ENCODE data around the gene ZYX. TPM values are rescaled to one million over a fixed set of nuclear protein-coding genes. Genes with fewer than 3 reads are reported as not detected.
A peak's percentile ranks its signal among the peaks of the same experiment; 100 is the strongest.

Gene ZYX
- total RNA-seq, 2 experiments from 2014 or later, result 189 TPM

DNA sequence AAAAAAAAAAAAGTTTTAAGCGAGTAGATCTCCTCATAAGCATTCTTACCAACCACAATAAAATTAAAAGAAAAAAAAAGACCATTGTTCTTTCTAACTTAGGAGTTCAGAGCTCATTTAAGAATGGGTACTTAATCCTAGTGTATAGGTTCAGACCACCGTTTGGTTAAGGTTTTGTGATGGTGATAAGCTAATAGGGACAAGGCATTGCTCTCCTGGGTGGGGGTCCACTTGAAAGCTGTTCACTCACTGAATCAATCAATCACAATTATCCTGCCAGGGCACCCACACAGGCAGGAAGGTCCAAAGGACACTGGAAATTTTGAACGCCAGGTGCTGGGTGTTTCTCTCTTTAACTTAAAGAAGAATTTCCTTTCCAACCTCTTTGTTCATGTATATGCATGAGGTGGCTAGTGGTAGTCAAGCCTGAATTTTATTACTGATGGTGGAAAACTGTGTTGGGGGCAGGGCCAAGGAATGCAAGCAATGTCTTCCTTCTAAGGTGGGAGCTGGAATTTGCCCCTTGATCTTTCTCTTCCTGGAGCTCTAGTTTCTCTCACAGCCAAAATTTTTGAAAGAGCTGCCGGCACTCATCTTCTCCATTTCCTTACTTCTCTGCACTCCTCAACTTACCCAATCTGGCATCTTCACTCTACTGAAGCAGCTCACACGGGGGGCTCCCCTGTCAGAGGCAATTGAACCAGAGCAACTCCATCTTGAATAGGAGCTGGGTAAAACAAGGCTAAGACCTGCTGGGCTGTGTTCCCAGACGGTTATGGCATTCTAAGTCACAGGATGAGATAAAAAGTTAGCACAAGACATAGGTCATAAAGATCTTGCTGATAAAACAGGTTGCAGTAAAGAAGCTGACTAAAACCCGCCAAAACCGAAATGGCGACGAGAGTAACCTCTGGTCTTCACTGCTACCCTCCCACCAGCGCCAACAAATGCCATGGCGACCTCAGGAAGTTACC is 11.2 kb upstream of the ZYX start:
- Mint-ChIP-seq H3K27ac (no peak overlapping the region), H3K4me1 (peaks cover 26% of the 10 kb centered on the region), H3K36me3 (ENCODE audit: low read depth) (no peaks in the 10 kb centered on the region), H3K4me3 (no peak overlapping the region), H3K27me3 (peaks cover 17% of the 10 kb centered on the region), H3K9me3 (no peaks in the 10 kb centered on the region)
- CTCF ChIA-PET, result interaction anchor here (1.0 to 5.3 kb wide), 8 partner anchors 10 to 123 kb away, joined by 3 to 31 read pairs (median 3); partner anchors contain the start of gene ZYX
- no peak for DNase-seq
- POLR2A ChIA-PET, result no interaction called here

GRCh38 chr7:143372070-143372469 is 9.1 kb upstream of the ZYX start:
- H3K4me1 Mint-ChIP-seq, result peaks cover 46% of the 10 kb centered on the region
- POLR2A ChIA-PET, result interaction anchor here (0.5 to 0.7 kb wide), 2 partner anchors 61 to 127 kb away, joined by 3 read pairs; no protein-coding TSS in a partner anchor

GRCh38 chr7:143373255-143373794 is 7.8 kb upstream of the ZYX start:
- DNase-seq, result no peak
- peaks cover 6% of the 10 kb centered on the region for H3K27me3 Mint-ChIP-seq
- ChIA-PET POLR2A (no interaction called here), CTCF (interaction anchor here (1.7 to 5.3 kb wide), 2 partner anchors 6 to 20 kb away, joined by 5 to 31 read pairs; partner anchors contain the start of gene ZYX)
- no peaks in the 10 kb centered on the region for H3K36me3 Mint-ChIP-seq (ENCODE audit: low read depth)
- H3K4me3 Mint-ChIP-seq, result no peak overlapping the region
- H3K27ac Mint-ChIP-seq, result peak overlapping the region; percentile 11
- H3K4me1 Mint-ChIP-seq, result peaks cover 54% of the 10 kb centered on the region
- H3K9me3 Mint-ChIP-seq, result no peaks in the 10 kb centered on the region

More at GRCh38 chr7:143372070-143372469, 9.1 kb upstream of the ZYX start:
- peaks cover 6% of the 10 kb centered on the region for H3K27me3 Mint-ChIP-seq
- no peaks in the 10 kb centered on the region for H3K9me3 Mint-ChIP-seq
- no peak overlapping the region for H3K27ac Mint-ChIP-seq
- no peak overlapping the region for H3K4me3 Mint-ChIP-seq
- CTCF ChIA-PET, result interaction anchor here (1.0 to 5.3 kb wide), 5 partner anchors 8 to 131 kb away, joined by 3 to 31 read pairs (median 4); partner anchors contain the start of gene ZYX
- no peak for DNase-seq
- no peaks in the 10 kb centered on the region for H3K36me3 Mint-ChIP-seq (ENCODE audit: low read depth)

DNA sequence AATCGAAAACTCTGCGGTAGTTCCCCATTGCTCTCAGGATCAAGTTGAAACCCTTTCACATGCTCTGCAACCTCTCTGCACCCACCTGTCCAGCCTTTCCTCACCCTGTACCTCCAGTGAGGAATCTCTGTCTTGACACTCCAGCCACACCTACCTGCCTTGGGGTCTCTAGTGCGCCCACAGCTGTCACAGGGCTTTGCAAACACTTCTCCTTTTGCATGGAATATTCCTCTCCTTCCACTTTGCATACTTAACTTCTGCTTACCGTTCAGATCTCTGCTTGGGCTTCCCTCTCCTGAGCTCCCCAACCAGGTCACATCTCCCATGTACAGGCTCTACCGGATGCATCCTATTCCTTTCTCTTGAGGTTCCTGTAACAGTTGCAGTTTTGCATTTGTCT is 6.6 kb upstream of the ZYX start:
- Mint-ChIP-seq H3K4me1 (peaks cover 66% of the 10 kb centered on the region), H3K4me3 (no peak overlapping the region), H3K27me3 (peaks cover 3% of the 10 kb centered on the region), H3K27ac (peak overlapping the region; percentile 90), H3K9me3 (no peaks in the 10 kb centered on the region), H3K36me3 (ENCODE audit: low read depth) (no peaks in the 10 kb centered on the region)
- no peak for DNase-seq
- CTCF ChIA-PET, result interaction anchor here (0.6 to 2.4 kb wide), 7 partner anchors 10 to 383 kb away, joined by 3 to 12 read pairs (median 6); no protein-coding TSS in a partner anchor
- POLR2A ChIA-PET, result no interaction called here

DNA sequence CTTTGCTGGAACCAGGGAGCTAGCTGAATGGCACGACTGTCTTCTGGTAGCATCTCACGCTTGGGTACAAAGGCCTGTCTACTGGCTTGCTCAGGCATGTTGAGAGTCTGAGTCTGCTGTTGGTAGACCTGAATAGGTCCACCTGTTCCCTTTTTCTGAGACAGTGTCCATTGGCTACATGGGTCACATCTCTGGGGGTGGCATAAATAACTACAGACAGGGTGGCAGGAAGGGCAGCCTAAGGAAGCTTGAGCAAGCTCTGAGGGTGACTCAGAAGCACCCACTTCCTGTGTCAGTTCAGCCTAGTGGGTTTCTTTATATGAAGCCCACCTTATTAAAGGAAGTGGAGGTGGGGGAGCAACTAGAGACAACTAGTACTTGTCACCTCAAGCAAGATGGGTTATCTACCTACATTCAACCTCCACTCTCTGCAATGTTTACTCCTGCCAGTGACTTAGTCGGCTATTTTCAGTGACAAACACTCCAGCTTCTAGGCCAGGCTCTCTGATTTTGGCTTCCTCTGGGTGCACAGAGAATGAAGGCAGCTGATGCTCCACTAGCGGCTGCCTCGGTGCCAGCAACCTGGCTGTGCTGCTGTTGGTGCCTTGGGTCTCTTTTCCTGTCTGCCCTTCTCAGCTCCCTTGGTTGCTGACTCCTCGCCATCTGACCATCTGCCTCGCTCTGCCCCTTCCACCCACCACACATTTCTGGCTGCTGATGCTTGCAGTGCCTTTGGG is 5.7 kb upstream of the ZYX start:
- CTCF ChIA-PET, result interaction anchor here (0.6 to 2.4 kb wide), 10 partner anchors 9 to 135 kb away, joined by 3 to 12 read pairs (median 6); no protein-coding TSS in a partner anchor

DNA sequence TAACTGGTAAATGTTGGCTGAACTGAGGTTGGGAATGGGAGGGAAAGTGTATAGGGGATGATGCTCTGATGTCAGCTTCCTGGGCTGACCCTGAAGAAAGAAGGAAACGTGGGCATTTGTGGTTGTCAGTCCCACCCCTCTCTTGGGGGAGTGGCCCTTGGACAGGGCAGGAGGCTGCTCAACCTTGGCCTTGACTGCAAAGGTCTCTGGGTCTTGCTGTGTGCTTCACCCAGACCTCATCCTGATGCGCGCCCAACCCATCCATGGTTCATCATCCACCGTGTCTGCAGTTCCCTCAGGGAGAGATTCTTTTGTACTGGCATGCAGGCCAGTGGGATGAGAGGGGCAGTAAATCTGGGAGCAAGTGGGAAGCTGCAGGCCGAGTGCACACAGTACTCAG is 4.7 kb upstream of the ZYX start:
- Mint-ChIP-seq H3K27me3 (no peaks in the 10 kb centered on the region), H3K36me3 (ENCODE audit: low read depth) (no peaks in the 10 kb centered on the region), H3K4me3 (no peak overlapping the region), H3K4me1 (peaks cover 72% of the 10 kb centered on the region), H3K27ac (peak overlapping the region; percentile 54), H3K9me3 (no peaks in the 10 kb centered on the region)
- ChIA-PET POLR2A (no interaction called here), CTCF (interaction anchor here (1.7 to 2.4 kb wide), 4 partner anchors 10 to 136 kb away, joined by 6 to 11 read pairs (median 7); no protein-coding TSS in a partner anchor)
- DNase-seq, result no peak

More for the DNA sequence above, 5.7 kb upstream of the ZYX start:
- Mint-ChIP-seq H3K4me1 (peaks cover 72% of the 10 kb centered on the region), H3K27me3 (no peaks in the 10 kb centered on the region), H3K27ac (peak overlapping the region; percentile 90), H3K36me3 (ENCODE audit: low read depth) (no peaks in the 10 kb centered on the region), H3K9me3 (no peaks in the 10 kb centered on the region), H3K4me3 (no peak overlapping the region)
- POLR2A ChIA-PET, result interaction anchor here (1.0 kb wide), 1 partner anchor 17 kb away, joined by 3 read pairs; no protein-coding TSS in a partner anchor
- peak; percentile 54 for DNase-seq

- Mint-ChIP-seq H3K27ac (peak overlapping the region; percentile 93), H3K4me1 (peaks cover 48% of the 10 kb centered on the region), H3K36me3 (ENCODE audit: low read depth) (peaks cover 9% of the 10 kb centered on the region), H3K9me3 (no peaks in the 10 kb centered on the region), H3K4me3 (peak overlapping the region; percentile 84), H3K27me3 (no peaks in the 10 kb centered on the region)
- CTCF ChIA-PET, result interaction anchor here (0.6 to 3.5 kb wide), 36 partner anchors 9 to 864 kb away, joined by 3 to 31 read pairs (median 5); partner anchors contain the start of genes CLCN1 and GSTK1
- POLR2A ChIA-PET, result no interaction called here
- peak; percentile 17 for DNase-seq
Measured at GRCh38 chr7:143379611-143380259, 1.4 kb upstream of the ZYX start.

- peak; percentile 88 for DNase-seq
- Mint-ChIP-seq H3K27me3 (no peaks in the 10 kb centered on the region), H3K36me3 (ENCODE audit: low read depth) (peaks cover 9% of the 10 kb centered on the region), H3K27ac (peak overlapping the region; percentile 93), H3K9me3 (no peaks in the 10 kb centered on the region), H3K4me1 (peaks cover 42% of the 10 kb centered on the region), H3K4me3 (peak overlapping the region; percentile 84)
- CTCF ChIA-PET, result interaction anchor here (0.6 to 3.5 kb wide), 35 partner anchors 9 to 864 kb away, joined by 3 to 31 read pairs (median 5); partner anchors contain the start of genes CLCN1 and GSTK1
- POLR2A ChIA-PET, result no interaction called here
Measured at GRCh38 chr7:143380260-143380645, 892 bp upstream of the ZYX start.

DNA sequence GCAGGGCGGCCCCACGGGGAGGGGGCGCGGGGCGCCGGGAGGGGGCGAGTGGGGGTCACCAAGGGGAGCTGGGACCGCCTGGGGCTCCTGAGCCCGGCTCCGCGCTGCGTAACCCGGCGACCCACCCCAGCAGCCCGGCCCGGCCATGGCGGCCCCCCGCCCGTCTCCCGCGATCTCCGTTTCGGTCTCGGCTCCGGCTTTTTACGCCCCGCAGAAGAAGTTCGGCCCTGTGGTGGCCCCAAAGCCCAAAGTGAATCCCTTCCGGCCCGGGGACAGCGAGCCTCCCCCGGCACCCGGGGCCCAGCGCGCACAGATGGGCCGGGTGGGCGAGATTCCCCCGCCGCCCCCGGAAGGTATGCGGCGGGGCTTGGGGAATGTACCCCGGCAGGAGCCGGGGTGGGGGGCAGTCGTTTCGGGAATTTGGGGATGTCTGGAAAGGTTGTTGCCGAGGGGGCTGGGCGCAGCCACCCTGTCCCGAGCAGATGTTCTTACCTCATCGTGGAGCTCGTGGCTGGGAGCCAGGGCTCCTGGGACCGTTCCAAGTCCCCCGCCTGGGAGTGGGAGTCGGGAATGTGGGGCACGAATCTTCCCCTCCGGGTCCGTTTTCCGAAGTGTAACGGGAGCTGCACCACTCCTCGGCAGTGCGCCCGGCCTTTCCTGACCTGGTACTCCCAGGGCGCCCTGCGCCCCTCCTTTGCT is 431 bp downstream of the ZYX start:
- Mint-ChIP-seq H3K27ac (peak overlapping the region; percentile 72), H3K4me1 (peaks cover 29% of the 10 kb centered on the region), H3K9me3 (no peaks in the 10 kb centered on the region), H3K36me3 (ENCODE audit: low read depth) (peaks cover 9% of the 10 kb centered on the region), H3K27me3 (no peaks in the 10 kb centered on the region), H3K4me3 (no peak overlapping the region)
- DNase-seq, result no peak
- ChIA-PET CTCF (interaction anchor here (1.6 to 3.5 kb wide), 3 partner anchors 8 to 11 kb away, joined by 11 to 31 read pairs (median 18); no protein-coding TSS in a partner anchor), POLR2A (no interaction called here)

GRCh38 chr7:143382126-143382790 is 1.1 kb downstream of the ZYX start:
- H3K27me3 Mint-ChIP-seq, result no peaks in the 10 kb centered on the region
- POLR2A ChIA-PET, result no interaction called here
- no peak overlapping the region for H3K4me3 Mint-ChIP-seq

More at GRCh38 chr7:143382126-143382790, 1.1 kb downstream of the ZYX start:
- CTCF ChIA-PET, result no interaction called here
- peak overlapping the region; percentile 72 for H3K27ac Mint-ChIP-seq
- peaks cover 9% of the 10 kb centered on the region for H3K36me3 Mint-ChIP-seq (ENCODE audit: low read depth)
- DNase-seq, result no peak
- peaks cover 24% of the 10 kb centered on the region for H3K4me1 Mint-ChIP-seq
- no peaks in the 10 kb centered on the region for H3K9me3 Mint-ChIP-seq

Data from activated CD4-positive, alpha-beta T cell treated with anti-CD3 and anti-CD28 coated beads, Interleukin-2, amount 10 ng/mL, durations not matched to agents 7 days and 5 days (primary cell).